T follicular helper cell (primary cell): ENCODE data around the gene BCORL1.

Experiments
- DNase-seq: peaks from one replicate; pipeline ENCODE4 v3.0.0-alpha.2; 2020; ENCODE audit warnings: low read depth

The BCORL1 gene

DNA sequence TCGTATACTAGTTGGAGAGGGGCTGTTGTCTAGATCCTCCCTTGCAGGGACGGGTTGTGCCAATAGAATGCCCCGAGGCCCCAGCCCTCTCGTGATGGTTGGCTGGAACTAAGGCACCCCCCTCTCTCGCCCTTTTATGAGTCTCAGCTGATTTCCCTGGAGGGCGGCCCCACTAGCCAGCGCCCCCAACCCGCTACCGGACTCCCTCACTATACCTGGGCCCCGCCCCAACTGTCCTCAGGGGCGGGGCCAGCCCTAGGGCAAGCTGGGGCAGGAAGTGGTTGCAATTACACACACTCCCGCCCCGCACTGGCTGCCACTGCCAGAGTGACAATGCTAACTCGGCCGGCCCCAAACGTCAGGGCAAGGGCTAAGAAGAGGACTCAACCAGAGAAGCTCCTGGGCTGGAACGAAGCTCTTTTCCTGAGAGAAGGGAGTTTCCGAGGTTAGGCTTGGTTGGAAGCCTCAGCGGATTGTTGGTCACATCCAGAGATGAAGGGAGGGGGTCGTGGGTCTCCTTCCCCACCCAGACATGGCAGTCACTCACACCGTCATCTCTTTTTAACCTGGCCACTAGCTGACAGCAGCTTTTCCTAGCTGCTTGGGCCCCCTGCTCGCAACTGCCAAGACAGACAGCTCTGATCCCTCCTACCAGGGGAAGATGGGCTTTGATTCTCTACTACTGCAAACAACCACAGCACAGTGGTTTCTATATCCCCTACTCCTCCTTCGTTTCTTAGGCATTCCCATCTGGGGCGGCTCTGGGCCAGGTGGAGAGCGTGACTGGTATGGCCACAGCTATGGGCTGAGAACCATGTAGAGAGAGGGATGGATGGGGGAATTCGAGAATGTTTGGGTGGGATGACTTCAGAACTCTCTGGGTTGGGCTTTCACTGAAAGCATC is 21.0 kb upstream of the BCORL1 start:
- peak; percentile 26 for DNase-seq

DNA sequence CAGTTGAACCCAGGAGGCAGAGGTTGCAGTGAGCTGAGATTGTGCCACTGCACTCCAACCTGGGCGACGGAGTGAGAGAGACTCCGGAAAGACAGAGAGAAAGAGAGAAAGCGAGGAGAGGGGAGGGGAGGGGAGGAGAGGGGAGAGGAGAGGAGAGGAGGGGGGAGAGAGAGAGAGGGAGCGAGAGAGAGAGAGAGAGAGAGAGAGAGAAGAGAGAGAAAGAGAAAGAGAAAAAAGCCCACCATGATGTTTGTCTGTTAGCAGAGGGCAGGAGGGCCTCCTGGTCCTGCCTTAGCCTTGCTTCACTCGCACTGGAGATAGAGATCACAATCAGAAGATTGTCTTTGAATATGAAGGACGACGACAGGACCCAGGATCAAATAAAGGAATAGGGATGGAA is 18.7 kb upstream of the BCORL1 start:
- DNase-seq: no peak

DNA sequence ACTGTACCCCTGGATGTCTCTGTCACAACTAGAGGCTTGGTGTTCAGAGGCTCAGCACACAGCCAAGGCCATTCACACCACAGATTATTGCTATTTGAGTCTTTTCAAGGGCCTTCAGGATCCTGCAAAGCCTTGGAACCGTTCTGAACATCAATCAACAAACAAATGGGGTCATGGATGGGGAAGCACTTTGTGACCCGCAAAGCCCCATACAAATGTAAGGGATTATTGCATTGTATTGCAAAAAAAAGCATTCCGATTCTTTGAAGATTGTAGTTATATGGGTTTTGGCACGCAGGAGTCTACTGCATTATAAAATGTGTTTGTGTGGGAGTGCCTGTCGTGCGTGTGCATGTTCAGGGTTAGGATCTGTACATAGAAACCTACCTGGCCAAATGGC is 17.3 kb upstream of the BCORL1 start:
- no peak for DNase-seq

DNA sequence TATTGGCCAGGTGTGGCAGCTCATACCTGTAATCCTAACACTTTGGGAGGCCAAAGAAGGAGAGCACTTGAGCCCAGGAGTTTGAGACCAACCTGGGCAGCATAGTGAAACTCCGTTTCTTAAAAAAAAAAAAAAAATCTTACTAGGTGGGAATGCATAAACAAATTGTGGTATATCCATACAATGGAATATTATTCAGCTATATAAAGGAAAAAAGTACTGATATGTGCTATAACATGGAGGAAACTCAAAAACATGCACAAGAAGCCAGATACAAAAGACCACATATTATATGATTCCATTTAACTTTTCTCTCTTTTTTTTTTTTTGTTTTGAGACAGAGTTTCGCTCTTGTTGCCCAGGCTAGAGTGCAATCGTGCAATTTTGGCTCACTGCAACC is 13.5 kb upstream of the BCORL1 start:
- no peak for DNase-seq

DNA sequence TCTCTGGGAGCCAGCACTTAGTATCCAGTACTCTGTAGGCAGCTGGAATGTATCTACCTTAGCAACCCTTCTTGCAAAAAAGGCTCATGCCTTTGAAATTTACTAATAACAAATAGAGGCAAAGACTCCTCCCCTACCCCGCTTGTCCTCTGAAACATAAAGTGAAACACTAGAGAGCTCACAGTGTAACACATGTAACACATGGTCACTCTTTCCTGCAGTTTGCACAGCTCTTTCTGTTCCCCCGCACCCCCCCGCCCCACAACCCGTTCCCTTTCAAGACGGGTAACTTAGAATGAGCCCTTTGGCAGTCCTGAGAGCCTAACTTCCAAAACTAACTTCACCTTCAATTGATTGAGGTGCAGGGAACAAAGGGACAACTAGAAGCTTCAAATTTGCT is 6.0 kb upstream of the BCORL1 start:
- DNase-seq: no peak

DNA sequence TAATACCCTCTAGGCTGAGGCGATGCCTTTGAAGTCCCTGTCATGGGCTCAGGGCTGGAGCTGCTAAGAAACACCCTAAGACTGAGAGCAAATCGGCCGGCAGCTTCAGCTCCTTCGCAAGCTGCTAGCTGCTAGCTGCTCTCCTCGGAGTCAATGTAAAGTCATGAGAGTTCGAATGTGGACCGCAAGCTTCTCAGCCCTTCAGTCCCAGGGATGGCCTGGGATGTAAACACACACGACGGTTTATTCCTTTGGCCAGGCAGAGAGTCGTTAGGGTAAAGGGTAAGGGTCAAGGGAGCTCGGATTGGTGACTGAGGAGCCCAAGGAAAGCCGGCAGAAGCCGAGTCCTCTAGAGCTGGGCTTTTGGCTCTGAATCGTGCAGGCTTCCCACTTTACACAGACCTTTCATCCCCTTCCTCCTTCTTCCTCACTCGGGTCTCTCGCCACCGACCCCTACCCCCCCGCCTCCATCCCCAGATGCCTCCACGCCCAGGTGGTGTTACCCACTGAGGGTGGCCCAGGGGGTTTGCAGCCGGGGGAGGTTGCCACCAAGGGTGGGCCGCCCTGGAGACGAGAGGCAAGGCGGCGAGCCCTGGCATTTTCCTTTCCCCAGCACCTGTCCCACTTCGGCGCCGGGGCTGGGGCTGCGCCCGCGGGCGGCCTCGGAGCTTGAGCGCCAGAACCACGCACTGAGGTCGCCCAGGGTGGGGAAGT is 3.1 kb upstream of the BCORL1 start:
- DNase-seq: no peak

DNA sequence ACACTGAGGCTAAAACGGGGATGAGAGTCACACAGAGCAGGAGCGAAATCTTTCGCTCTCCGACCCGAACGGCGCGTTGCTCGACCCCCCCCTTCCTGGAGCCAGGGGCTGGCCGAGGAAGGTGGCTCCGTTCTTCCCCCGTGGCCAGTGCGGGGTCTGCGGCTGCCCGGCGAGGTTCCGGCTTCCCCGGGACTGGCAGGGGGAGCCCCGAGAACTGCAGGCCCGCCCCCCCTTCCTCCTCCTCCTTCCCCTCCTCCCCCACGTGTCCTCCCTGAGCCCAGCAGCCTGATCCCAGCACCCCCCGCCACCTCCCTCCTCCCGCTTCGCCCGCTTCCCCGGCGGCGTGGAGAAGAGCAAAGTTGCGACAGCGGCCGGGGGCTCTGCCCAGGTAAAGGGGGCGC is 2.4 kb upstream of the BCORL1 start:
- DNase-seq: no peak

DNA sequence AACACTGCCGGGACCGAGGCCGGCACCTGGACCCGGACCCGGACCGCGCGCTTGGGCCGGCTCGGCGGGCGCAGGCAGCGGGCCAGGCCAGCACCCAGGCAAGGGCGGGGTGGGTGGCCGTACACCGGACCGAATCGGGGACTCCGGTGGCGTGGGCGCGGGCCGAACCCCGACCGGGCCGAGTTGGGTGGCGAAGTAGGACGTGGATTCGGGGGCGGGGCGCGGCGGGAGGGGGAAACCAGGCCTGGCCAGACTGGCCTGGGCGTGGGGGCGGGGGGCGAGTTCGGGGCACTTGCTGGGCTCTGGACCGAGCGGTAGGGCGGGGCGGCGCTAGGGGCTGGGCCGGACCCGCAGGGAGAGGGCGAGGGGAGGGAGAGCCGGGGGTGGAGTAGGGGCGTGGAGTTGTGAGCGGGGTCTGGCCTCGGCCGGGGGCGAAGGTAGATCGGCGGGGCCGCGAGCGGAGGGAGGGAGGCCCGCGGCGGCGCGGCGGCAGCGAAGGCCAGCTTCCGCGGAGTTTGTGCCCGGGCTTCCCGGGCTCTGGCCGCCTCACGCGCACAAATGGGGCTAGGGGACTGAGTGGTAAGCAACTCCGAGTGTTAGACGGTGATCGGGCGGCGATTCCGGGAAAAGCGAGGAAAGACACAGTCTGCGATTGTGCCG is 1.8 kb upstream of the BCORL1 start:
- no peak for DNase-seq

DNA sequence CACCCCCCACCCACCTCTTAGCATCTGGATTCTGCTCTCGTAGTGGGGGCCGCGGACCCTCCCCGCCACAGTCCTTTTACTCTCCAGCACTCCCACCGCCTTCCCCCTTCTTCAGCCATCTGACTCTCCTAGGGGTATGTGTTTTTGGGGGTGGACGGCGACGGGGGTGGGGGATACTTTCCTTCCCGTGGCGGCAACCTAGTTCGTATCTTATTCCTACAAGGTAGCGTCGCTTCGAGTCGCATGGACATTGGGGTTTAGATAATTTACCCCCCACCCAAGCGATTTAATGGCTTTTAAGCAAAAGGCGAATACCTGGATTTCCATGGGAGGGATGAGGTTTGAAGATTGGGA is 1.3 kb upstream of the BCORL1 start:
- no peak for DNase-seq

DNA sequence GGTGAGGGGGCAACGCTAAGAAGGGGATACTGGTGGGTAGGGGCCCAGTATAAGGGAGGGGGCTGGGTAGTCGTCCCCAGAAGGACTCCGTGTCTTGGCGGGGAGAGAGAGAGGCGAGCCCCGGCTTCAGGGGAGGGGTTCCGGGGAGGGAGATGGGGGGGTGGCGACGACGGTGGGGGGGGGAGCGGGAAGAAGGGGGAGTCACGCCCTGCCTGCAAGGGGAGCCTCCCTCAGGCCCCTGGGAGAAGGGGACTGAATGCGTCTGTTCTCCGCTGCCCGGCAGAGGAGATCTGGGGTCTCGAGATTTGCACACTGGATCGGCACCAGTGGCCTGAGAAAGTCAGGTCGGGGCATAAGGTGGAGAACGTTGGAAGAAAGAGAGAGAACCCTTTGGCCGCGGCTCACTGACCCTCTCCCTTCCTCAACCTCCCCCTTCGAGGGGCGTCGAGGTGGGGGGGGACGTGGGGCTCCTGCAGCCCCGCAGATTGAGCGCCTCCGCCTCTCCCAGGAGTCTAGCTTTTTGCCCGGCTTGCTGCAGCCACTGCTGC is 609 bp upstream of the BCORL1 start:
- no peak for DNase-seq

DNA sequence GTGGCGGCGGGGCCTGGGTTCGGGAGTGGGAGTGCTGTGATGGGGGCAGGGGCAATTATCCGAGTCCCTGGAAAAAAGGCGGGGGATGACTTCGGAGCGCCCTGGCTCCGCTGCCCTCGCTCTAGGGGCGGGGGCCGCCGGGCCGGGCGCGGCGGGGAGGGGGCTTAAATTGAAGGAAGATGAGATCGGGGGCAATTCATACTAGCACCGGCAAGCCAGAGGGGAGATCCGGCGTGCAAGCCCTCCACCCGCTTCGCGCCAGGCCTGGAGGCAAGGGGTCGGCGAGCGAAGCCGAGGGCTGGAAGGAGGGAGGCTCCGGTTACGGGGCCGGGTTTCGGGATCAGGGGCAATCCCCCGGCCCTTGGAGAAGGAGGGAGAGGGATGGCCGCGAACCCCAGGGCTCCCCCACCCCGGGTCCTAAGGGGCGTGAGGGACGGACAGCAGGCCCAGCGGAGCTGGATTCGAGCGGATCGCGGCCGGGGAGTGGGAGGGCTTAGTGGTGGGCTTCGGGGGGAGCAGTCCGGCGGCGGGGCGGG is 1.2 kb downstream of the BCORL1 start:
- no peak for DNase-seq

DNA sequence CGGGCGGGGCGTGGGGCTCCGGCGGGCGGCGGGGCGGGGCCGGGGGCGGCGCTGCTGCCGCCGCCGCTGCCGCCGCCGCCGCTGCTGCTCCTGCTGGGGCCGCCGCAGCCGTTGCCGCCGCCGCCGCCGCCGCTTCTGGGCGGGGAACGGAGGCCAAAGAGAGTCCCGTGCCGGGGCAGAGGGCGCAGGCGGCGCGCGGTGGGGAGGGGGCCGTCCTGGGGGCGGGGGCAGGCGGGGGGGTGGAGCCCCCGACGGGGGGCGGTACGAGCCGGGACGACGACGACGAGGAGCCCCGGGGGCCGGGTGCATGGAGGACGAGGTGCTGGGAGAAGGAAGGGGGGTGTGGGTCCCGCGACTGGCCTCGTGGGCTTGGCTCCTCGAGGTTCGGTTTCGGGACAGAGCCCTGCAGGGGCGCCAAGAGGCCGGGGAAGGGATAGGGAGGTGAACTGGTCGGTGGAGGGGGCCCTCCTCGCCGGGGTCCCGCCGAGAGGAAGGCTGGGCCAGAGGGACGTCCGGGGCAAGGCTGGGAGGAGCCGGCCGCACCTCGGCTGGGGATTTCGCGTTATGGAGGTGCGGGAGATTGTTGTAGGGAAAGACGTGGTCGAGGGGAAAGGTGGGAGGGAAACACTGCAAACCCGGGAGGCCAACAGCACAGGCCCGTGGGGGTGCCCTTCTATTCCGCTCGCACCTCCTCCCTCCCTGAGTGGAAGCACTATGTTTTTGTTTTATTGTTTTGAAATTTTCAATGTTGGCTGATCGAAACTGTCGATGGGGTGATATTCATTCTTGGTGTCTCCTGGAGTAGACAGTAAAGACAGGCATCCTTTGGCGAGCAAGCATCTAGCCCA is 1.9 kb downstream of the BCORL1 start:
- peak; percentile 23 for DNase-seq

DNA sequence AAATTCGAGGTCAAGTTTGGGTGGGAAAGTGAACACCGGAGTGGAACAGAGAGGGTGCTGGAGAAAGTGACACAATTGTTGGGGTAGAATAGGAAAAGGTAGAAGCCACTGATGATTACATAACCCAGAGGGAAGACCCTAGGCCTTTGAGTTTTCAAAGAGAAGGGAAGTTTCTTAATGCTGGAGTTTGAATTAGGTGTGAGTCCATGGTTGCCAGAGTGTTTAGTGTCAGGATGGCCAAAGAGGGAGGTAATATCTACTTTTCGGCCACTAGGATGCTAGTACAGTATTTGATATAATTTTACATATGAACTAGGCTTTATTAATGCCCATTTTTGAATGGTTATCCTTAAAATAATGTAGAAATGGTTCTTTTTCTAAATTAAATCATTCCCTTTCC is 5.4 kb downstream of the BCORL1 start:
- DNase-seq: no peak

DNA sequence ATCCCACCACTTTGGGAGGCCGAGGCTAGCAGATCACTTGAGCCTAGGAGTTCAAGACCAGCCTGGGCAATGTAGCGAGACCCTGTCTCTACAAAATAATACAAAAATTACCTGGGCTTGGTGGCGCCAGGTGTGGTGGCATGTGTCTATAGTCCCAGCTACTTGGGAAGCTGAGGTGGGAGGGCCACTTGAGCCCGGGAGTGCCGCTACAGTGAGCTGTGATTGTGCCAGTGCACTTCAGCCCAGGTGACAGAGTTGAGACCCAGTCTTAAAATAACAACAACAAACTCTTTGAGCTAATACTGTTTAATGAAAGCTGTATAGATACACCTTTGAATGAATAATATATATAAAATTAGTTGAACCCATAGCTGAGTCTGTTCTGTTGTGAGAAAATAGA is 9.7 kb downstream of the BCORL1 start:
- DNase-seq: no peak

DNA sequence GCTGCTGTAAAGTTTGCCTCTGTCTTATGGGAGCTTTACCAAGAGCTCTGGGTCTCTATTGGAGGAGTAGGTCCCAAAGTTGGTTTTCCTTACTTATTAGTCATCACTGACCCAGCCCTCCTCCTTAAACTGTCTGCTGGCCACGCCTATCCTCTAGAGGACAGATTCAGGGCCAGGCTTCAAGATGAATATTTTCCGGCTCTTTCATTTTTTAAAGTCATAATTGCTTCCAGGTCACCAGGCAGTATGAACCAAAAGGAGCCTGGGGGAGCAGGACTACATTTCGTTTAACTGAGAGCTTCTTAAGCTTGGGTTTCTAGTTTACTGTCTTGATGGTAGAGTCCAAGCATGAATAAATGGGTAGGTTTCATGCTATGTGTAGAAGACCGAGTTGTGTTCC is 13.7 kb downstream of the BCORL1 start:
- DNase-seq: no peak

DNA sequence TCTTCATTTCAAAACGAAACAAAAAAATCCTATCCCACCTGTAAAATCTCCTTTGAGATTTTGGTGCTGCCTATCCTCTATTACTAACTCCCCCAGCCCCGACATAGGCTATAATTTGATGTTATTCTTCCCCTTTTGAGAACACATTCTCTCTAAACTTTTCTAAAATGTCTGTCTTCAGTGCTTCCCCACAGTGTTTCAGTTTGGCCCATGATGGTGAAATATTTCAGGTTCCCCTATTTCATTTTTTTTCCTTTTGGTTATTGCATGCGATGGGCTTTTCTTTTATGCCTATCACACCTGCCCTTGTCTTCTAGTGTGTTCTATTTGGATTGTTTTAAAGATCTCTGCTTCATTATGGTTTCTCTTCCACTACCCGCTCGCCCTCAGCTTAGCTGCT is 14.7 kb downstream of the BCORL1 start:
- no peak for DNase-seq

DNA sequence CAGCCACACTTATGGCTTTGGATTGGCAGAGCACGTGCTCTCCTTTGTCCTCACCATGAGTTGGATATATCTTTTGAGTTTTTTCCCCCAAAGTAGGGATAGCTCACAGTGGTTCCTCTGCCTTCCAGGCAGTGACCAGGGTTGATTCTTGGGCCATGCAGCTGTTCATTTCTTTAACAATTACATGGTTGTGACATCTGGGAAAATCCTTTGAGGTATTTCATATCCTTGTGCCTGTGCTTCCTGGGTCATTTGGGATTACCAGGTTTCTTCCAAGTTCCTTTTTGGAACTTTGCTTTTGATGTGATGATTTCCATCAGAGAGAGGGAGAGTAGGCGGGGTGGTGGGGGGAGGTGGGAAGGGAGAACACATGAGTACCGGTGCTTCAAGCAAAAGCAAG is 15.6 kb downstream of the BCORL1 start:
- DNase-seq: no peak

DNA sequence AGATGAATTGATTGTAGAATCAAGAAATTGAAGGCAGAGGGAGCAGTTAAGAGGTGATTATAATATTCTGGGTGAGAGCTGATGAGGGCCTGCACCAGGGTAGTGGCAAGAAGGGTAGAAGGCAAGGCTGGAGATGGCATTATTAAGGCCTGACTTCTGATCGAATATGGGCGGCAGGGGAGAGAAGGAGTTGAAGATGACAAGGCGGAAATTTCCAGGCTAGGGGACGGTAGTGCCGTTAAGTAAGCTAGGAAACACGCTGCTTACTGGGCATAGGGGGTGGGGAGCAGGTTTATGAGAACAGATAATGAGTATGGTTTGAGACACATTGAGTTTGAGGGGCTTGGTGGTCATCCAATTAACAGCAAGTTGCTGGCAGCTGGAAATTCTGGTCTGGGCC is 19.5 kb downstream of the BCORL1 start:
- no peak for DNase-seq

DNA sequence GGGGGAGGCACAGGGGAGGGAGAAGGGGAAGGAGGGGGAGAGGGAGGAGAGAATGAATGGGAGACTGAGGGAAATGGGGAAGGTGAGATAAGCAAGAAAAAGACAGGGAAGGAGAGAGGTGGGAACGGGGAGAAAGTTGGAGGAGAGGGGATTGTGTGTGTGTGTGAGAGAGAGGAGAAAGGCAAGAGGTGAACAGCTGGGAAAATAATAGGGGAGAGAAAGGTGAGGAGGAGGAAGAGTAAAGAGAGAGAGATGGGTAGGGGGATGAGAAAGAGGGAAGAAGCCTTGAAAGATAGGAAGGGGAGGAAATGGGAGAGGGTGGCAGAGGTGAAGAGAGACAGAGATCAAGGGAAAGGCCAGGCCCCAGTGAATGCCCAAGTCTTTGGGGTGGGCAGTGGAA is 20.1 kb downstream of the BCORL1 start:
- no peak for DNase-seq

DNA sequence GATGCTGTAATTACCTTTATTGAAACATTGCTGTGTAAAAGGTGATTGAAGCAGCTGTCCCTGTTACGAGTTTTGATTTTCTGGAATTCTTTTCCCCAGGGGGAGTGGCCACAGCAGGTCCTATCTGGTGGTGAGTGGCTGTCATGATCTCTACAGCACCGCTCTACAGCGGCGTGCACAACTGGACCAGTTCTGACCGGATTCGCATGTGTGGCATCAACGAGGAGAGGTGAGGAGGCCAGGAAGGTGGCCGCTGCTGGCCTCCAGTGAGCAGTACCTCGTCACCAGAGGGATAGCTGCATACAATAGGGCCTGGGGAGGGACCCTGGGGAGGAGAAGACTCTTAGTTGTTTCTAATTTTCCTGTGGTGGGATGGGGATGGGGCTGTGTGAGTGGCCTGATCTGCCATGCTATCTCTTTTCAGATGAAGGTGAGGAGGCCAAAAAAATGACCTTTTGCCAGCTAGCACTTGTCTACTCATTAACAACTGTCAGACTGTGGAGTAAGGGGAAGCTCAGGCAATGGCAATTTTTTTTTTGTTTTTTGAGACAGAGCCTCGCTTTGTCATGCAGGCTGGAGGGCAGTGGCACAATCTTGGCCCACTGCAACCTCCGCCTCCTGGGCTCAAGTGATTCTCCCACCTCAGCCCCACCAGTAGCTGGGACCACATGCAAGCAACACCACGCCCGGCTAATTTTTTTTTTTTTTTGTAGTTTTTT is 22.8 kb downstream of the BCORL1 start:
- DNase-seq: no peak

DNA sequence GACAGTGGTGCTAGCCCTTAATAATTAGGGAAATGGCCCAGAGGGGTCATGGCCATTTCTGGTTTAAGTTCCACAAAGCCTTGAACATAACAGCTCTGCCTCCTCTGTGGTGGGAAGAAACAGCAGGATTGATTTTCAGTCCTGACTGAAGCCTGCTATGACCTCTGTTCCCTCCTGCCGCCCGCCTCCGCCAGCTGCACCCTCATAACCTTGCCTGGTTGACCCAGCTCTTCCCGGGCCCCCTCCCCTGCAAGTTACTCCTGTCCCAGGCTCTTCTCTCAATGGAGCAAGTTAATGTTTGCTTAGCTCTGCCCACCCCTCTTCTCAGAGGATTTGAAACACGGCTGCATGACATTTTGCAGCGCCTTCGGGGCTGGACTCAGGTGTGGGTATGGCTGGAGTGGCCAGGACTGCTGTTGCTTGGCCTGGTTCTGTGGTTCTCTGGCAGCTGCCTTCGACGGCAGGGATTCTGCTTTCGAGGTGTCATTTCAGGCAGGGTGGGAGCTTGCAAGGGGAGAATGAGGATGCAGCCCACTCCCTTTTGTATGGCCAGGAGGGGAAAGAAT is 27.3 kb downstream of the BCORL1 start:
- DNase-seq: no peak
